22Rv1 (cell line): ENCODE data around the gene DDA1.

ENCODE experiments used
- CTCF ChIP-seq: fragments of 450-650 bp; IDR thresholded peaks from 2 replicates; pipeline ENCODE4 v1.5.1; 2017; ENCODE audit warnings: mild to moderate bottlenecking
- ZFX ChIP-seq: fragments of 450-650 bp; IDR thresholded peaks from 2 replicates; pipeline ENCODE4 v1.6.1; 2017; ENCODE audit warnings: antibody characterized with exemption, borderline replicate concordance

DNA sequence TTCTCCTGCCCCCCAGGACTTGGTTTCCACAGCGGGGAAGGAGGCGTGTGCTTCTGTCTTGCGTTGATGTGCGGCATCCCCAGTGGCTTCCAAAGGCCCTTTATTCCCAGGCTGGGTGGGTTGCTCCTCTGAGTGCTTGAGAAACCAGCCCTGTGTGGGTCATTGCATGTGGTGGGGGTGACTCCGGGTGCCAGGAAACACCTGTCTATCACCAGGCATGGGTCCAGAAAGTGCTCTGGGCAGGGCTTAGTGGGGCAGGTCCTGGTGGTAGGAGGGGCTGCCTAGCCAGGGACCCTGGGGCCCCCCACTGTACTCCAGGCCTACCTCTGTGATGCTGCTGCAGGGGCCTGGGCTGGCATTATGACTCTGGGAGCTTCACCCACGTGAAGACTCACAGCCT, 9.6 kb downstream of the DDA1 start:
- no peak for TF ChIP-seq CTCF
- TF ChIP-seq ZFX: no peak
